ENCODE measurements around the gene ALDH1L1.
A peak's percentile ranks its signal among the peaks of the same experiment; 100 is the strongest.

Gene ALDH1L1

DNA sequence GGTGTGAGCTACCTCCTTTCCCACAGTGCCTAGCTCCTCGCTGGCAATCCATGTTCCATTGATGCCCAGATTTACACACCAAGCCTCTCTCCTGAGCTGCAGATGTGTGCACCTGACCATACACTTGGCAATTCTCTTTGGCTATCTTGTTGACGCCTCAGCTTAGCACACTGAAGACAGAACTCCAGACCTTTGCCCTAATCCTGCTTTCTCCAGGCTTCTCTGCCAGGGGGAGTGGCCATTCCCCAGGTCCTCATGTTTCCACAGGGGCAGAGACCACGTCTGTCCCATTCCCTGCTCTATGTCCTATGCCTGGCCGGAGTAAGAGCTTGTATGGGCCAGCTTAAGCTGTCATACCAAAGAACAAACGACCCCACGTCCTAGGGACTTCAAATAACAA is 30.2 kb upstream of the ALDH1L1 start:
- no peak overlapping the region for H3K27ac ChIP-seq
- TF ChIP-seq, protein P1, sequence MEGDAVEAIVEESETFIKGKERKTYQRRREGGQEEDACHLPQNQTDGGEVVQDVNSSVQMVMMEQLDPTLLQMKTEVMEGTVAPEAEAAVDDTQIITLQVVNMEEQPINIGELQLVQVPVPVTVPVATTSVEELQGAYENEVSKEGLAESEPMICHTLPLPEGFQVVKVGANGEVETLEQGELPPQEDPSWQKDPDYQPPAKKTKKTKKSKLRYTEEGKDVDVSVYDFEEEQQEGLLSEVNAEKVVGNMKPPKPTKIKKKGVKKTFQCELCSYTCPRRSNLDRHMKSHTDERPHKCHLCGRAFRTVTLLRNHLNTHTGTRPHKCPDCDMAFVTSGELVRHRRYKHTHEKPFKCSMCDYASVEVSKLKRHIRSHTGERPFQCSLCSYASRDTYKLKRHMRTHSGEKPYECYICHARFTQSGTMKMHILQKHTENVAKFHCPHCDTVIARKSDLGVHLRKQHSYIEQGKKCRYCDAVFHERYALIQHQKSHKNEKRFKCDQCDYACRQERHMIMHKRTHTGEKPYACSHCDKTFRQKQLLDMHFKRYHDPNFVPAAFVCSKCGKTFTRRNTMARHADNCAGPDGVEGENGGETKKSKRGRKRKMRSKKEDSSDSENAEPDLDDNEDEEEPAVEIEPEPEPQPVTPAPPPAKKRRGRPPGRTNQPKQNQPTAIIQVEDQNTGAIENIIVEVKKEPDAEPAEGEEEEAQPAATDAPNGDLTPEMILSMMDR (conservative IDR thresholded peaks at IDR 0.05), result no peak

DNA sequence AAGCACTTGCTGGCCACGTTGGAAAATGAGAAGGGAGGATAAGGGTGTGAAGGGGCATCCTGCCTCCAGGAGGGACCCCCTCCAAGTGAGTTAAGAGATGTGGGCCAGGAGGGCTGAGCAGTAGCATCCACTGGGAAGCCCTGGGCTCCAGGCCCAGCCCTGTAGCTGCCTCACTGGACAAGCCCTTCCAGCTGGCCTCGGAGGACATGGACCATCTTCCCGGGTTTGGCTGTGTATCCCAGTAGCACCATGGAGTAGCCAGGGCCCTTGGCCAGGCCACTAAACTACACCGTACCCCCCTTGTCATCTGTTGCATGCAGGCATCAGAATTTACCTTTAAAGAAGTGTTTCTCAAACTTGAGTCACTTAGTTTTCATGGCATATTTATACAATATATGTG is 29.4 kb upstream of the ALDH1L1 start:
- TF ChIP-seq, protein P1 (conservative IDR thresholded peaks at IDR 0.05), result no peak
- no peak overlapping the region for H3K27ac ChIP-seq

DNA sequence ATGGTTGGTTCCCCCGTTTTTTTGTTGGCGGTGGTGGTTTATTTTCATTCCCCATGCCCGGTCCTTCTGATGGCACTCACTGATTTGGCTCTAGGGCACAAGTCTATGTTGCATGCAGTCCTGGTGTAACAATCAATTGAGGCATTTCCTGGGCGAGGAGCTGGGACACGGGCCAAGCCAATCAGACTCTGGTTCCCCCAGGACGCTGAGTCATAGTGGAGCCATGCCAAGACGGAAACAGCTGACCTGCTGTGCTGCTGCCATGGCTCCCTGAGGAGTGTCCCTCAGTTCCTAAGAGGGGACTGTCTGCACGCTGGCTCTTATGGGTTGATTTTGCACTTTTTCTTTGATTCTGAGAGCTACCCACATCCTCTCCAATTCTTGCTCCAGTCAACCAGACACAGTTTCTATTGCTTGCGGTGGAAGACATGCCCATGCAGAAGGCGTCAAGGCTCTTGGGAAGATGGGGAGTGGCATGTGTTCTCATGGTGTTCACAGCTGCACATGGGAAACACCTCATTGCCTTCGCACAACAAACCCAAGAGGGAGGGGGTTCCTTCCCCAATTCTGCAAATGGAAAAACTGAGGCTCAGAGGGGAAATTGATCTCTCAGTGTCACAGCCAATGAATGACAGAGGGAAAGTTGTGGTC is 28.3 kb upstream of the ALDH1L1 start:
- H3K27ac ChIP-seq, result no peak overlapping the region
- TF ChIP-seq, protein P1 (conservative IDR thresholded peaks at IDR 0.05), result no peak

DNA sequence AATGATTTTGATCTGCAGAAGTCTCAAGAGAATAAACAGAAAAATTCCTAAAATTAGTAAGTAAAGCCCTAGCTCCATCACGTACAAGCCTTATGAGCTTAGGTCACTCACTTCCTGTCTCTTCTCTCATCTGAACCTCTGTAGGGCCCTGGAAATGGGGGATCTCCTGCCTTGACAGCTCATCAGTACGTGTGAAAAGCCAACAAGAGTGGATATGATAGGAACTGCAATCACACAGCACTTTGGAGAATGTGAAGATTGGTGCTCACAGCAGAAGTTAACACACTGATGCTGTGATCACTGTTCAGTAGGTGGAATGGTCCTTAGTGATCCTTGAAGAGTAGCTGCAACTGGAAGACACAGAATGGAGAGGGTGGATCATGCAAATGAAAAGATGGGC is 27.8 kb upstream of the ALDH1L1 start:
- no peak overlapping the region for H3K27ac ChIP-seq
- TF ChIP-seq, protein P1 (conservative IDR thresholded peaks at IDR 0.05), result no peak

DNA sequence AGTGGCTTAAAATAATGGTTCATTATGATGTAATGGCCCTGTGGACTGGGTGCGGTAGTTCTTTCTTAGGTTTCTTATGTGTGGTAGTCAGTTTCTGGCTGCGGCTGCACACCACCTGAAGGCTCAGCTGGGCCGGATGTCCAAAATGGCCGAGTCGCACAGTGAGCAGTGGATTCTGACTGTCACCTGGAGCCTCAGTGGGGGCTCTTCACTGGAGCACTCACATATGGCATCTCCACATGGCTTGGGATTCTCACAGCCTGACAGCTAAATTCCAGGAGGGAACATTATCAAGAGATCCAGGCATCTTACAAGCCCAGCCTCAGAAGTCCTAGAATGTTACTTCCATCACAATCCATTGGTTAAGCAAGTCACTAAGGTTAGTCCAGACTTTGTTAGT is 26.8 kb upstream of the ALDH1L1 start:
- no peak overlapping the region for H3K27ac ChIP-seq
- TF ChIP-seq, protein P1 (conservative IDR thresholded peaks at IDR 0.05), result no peak

DNA sequence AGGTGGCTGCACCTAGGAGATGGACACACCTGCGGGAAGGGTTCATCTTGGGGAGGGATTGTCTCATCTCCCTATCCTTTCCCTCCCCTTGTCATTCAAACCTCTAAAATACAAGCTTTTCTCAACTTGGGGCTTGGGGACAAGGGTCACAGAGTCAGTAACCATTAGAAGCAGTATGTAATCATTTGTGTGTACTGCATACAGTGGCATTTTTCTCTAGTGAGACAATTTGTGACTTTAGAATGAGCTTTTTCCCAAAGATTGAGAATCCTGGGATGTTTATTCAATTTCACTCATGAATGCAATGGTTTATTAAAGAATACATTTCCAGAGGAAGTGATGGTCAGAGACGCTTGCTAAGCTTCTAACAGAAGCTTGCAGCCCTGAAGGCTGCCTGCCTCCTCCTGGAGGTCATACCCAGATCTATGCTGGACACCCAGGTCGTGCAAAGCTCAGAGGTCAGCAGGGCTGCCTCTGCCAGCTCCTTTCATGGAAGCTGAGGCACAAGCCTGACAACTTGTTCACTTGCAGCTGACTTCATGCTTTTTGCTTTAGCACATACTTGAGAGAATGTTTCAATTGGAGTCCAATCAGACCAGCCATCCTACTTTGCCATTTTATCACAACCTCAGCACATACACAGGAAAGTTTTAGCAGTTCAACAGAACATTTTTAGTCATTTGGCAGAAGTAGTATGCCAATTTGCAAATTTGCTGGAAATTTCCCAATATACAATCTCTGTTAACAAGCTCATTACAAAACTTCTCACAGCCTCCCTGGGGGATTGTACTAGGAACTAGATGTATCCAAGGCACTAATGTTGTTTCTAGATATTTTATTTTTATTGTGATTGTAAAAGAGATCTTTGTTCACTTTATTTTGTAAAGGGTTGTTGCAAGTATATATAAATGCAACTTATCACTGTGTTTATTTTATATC is 25.6 kb upstream of the ALDH1L1 start:
- TF ChIP-seq, protein P1 (conservative IDR thresholded peaks at IDR 0.05), result no peak
- H3K27ac ChIP-seq, result no peak overlapping the region

DNA sequence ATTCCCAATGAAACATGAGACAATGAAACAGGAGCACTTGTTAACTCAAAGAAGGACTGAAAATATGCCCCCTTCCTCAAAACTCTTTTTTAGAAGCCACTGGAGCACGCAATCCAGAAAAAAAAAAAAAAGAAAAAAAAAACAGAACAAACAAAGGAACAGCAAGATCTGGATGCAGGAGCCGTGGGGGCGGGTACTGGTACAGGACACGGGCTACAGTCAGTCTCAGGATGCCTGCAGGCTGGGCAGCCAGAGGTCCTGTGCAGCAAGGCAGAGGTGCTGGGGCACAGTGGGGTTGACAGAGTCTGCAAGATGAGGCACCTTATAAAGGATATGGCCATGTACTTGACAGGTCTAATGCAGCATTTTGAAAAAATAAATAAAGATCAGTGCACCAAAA is 22.3 kb upstream of the ALDH1L1 start:
- TF ChIP-seq, protein P1 (conservative IDR thresholded peaks at IDR 0.05), result no peak
- peak overlapping the region; percentile 56; the same call in 1 of the 2 replicates for H3K27ac ChIP-seq
